ENCODE measurements around the gene ABLIM1.

GRCh38 chr10:114508376-114508775 lies 149.7 kb downstream of the ABLIM1 start:
- no peak for TF ChIP-seq EP300 (IDR thresholded peaks at IDR 0.05)
- TF ChIP-seq, protein P1, sequence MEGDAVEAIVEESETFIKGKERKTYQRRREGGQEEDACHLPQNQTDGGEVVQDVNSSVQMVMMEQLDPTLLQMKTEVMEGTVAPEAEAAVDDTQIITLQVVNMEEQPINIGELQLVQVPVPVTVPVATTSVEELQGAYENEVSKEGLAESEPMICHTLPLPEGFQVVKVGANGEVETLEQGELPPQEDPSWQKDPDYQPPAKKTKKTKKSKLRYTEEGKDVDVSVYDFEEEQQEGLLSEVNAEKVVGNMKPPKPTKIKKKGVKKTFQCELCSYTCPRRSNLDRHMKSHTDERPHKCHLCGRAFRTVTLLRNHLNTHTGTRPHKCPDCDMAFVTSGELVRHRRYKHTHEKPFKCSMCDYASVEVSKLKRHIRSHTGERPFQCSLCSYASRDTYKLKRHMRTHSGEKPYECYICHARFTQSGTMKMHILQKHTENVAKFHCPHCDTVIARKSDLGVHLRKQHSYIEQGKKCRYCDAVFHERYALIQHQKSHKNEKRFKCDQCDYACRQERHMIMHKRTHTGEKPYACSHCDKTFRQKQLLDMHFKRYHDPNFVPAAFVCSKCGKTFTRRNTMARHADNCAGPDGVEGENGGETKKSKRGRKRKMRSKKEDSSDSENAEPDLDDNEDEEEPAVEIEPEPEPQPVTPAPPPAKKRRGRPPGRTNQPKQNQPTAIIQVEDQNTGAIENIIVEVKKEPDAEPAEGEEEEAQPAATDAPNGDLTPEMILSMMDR (IDR thresholded peaks at IDR 0.05) = no peak
- TF ChIP-seq POLR2A (IDR thresholded peaks at IDR 0.05) = no peak

All from suprapubic skin (tissue), 3 donors.